NCI-H2227 (cell line): ENCODE data around the gene ALDH3A1.

ENCODE experiments used
- DNase-seq: peaks from one replicate; lab custom pipeline; 2025; ENCODE audit not compliant: unreplicated experiment; lab: John Stamatoyannopoulos, UW

Gene ALDH3A1

DNA sequence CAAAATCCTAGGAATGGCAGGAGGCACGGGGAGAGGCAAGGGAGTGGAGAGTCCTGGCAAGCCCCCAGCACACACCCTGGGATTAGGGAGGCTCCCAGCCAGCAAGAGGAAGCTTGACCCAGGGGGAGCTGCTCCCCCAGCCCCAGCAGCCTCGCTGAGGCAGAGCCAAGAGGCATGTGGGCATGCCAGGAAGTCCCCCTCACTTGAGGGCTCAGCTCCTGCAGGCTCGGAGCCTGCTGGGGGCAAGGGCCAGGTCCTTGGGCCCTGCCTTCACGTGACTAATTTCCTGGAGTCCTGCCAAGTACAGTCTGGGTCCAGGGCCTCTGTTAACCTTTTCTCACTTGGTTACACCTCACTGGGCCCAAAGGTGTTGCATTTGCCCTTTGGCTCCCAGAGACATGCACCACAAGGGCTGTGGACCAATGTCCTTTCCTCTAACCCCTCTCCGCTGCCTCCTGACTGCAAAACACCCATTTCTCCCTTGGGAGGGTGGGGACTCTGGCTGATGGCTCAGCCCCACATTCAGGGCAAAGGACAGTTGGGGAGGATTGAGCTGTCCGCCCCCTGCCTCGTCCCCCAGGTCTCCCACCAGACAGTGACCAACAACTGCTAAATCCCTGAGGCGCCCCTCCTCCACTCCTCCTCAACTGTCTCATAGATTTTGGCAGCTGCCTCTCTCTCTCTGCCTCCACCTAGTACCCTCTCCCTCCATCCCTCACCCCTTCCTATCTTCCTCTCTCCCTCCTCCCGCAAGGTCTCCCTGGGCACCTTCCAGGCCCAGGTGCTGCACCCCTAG lies 27.3 kb downstream of the ALDH3A1 start:
- DNase-seq = no peak

DNA sequence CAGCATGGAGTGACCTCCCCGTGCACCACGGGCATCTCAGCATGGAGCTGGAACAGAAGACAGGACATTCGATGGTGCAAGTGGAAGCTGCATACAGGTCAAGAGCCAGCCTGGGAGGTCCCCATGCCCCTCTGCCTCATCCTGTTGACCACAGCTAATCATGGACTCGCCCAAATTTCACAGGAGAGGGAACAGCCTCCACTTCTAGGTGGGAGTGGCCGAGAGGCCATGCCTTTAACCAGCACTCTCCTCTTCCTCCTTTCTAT lies 28.0 kb downstream of the ALDH3A1 start:
- DNase-seq = no peak

DNA sequence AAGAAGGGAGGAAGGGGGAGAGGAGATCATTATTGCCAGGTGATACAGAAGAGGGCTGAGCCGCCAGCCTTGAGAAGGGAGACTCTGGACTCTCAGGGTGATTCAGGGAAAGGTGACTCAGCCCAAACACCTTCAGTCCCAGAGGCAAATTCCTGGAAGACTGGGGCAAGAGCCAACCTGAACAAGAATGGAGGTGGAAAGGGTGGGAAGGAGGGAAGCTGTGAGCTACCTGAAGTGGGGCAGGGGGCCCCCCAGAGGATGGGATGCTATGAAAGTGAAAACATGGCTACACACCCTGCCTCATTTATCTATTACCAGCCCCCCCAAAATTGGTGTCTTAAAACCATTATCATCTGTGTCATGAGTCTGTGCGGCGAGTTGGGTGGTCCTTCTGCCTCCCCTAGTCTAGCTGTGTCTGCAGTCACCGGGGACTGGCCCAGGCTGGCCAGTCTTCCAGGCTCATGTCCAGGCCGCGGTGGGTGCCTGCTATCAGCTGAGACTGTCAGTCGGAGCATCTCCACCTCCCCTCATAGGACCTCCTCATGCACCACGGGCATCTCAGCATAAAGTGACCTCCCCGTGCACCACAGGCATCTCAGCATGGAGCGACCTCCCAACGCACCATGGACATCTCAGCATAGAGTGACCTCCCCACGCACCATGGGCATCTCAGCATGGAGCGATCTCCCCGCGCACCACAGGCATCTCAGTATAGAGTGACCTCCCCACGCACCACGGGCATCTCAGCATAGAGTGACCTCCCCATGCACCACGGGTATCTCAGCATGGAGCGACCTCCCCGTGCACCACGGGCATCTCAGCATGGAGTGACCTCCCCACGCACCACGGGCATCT lies 28.5 kb downstream of the ALDH3A1 start:
- no peak for DNase-seq

DNA sequence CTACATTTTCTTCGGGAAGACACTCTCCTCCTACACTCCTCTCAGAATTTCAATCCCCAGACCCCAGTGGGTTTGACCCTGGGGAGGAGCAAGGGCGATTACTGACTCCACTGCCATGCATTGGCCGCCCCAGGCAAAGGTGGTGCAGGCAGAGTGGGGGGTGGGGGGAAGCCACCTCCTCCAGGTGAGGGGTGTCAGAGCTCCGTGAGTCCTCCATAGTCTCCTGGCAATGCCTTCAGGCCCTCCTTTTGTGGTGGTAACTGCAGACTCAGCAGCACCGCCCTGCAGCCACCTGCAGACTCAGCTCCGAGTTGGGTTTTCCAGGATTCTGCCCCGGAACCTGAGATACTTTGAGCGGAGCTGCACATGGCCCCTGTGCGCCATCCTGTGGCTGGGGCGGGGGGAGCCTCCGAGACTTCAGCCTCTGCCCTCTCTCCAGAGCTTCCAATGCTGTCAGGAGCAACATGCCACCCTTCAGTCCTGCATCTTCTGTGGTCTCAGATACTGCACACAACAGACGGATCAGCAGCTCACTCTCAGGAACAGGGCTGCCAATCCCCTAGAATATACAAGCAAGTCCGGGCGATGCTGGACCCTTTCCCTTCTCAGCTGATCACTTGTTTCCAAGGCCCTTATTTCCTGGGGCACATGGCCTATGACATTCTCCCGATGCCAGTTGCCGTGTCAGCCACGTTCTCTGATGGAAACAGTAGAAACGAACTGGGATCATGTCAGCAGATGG lies 29.3 kb downstream of the ALDH3A1 start:
- no peak for DNase-seq

DNA sequence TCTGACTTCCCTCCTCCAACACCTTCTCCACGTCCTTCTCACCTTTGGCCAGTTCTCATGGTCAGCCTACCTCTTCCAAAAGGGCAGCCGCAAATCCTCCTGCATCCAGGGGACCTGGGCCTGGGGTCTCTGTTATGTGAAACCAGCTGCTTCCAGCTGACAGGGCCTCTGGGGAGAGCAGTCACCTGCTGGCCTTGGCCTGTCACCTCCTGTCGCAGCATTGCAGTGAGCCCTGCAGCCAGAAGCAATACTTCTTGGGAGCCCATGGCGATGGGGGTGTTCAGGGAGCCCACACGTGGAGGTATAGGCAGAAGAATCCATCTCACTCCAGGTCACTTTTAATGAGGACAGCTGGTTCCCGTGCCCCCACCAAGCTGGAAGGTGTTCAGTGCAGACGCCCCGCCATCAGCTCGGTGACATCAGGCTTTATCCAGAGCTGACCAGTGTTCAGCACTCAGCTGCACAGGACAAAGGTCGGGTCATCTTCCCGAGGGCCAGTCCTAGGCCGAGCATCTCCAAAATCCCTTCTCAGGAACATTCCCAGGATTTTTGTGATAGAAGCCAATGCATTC lies 30.0 kb downstream of the ALDH3A1 start:
- no peak for DNase-seq

DNA sequence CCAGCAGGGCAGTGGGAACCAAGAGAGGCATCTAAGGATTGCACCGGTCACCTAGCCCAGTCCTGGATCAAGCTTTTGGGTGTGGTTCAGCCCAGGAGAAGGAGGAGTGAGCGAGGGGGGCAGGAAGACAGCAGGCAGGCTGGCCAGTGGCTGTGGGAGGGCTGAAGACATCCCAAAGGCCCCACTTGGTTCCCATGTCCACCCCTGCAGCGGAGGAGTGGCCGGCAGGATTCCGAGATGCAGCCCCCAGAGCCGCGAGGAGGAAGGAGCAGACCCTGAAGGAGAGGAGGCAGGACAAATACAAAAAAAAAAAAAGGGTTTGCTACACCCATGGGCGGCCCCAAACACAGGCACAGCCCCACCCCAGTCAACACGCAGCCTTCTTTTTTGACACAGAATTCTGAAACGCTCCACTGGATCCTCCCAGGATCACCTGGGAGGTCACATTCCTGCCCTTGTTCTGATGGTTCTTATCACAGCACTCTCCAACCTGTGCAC lies 30.6 kb downstream of the ALDH3A1 start:
- no peak for DNase-seq

DNA sequence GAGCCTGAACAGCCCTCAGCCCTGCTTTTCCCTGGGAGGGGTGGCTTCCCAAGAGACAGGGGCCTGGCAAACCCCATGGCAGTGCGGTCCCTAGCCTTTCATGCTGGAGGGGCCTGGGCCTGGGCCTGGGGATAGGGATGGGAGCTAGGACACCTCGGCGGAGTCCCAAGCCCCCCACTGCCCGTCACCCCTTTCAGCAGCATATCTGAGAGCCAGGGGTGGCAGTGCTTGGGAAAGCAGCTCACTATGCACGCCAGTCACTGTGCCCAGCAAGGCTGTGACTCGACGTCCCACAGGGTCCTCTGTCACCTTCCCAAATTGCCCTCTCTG lies 31.1 kb downstream of the ALDH3A1 start:
- DNase-seq = no peak

DNA sequence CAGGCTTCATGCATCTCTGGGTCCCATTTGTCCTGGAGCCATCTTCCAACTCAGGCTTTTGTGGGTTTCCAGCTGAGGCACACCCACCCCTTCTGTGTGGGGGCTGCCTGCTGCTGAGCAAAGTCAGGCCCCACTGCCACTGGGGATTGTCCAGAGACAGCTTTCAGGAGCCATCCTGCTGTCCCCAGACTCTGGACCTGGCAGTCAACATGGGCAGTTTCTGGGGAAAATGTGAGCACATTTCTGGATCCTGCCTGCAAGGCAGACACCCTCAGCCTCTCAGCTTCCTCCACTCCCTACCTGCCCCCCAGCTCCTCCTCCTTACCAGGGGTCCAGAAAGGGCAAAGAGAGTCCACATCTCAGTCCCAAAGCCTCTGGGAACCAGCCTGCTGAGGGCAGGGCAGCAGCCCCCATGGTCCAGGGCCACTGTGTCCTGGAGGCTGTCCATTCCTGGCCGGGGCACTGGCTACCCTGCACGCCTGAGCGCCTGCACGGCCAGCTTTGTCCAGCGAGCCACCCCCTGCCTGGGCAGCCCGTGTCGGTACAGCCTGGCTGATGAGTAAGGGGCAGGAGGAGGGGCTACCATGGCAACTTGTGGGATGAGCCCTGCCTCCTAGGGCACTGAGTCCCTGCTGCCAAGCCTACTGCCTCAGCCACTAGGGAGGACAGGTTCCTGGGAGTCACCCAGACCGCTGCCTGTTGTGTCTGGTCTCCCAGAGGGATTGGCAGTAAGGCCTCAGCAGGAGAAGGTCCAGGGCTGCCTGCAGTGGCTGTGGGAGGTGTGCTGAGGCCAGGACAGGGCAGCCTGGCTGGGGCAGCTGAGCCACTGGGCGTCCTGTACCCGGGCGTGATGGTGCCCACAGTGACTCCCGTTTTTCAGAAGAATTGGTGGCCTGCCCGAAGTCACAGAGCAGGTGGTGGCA lies 31.7 kb downstream of the ALDH3A1 start, which contains the start of gene SLC47A2:
TSS of gene SLC47A2 (minus strand) at position 477 of the 923 bp plus-strand sequence. CDS start at position 448, 29 bp downstream.
- no peak for DNase-seq

DNA sequence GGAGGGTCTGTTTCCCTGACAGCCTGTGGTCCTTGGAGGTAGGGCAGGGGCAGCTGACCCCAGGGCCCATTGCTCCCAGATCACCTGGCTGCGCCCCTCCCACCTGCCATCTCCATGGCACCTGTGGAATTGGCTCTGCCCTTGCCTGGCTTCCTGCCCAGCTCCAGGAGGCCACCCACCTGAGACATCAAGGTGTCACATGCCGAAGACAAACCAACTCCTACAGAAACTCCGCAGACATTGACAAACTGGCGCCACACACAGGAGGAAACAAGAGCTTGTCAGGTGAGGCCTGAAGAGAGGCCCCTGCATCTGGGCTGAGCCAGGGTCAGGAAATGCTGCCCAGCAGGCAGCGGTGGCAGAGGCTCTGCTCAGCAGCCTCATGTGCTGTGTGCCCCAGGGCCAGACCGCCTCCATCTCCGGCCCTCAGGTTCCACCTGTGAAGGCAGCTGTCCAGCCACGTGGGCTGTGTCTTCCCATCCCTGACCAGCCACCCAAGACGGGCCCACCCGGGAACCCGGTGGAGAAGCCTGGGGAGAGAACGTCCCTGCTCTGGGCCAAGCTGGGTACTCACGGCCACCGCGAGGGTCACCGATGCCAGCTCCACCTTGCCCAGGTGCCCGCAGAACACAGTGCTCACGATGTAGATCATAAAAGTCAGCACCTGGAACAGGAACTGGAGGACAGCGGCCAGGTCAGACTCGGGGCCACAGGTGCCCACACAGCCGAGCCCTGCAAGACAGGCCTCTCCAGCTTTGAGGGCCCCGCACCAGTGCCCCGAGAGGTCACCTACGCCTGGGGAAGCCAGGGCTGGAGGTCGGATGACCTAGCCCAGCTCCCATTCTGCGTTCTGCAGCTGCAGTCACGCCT lies 33.3 kb downstream of the ALDH3A1 start:
- DNase-seq = no peak

DNA sequence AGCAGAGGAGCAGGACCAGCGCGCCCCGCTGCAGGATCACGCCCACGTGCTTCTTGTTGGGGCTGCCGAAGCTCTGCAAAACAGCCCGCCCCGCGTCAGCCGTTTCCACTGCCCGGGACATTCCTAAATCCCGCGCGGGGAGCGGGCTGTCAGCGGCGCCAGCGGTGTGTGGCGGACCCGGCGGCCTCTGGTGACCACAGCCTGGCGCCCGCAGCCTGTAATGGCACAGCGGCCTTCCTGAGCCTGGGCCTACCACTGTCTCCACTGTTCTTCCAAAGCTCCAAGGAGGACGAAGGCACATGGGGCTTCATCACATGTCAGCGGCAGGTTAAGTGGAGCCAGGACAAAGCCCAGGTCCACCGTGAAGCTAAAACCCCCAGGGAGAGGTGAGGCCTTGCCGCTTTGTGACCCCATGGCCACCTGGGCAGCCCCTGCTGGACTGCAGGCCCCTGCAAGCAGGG lies 34.2 kb downstream of the ALDH3A1 start:
- DNase-seq = no peak

DNA sequence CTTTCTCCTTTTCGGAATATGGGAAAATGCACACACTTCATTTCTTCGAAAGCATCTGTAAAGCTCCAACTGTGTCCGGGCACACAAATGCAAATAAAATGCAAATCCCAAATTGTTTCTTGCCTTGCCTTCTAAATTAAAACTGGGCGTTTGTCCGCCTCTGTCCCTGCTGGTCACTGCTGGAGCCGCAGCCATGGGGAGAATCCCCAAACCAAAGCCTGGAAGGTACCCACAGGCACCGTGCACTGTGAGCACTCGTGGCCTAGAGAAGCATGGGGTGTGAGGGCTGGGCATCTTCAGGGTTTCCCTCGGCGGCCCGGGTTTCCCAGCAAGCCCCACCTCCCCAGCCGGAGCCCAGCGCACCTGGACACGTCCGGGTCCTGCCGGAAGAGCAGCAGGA lies 34.6 kb downstream of the ALDH3A1 start:
- DNase-seq = no peak

DNA sequence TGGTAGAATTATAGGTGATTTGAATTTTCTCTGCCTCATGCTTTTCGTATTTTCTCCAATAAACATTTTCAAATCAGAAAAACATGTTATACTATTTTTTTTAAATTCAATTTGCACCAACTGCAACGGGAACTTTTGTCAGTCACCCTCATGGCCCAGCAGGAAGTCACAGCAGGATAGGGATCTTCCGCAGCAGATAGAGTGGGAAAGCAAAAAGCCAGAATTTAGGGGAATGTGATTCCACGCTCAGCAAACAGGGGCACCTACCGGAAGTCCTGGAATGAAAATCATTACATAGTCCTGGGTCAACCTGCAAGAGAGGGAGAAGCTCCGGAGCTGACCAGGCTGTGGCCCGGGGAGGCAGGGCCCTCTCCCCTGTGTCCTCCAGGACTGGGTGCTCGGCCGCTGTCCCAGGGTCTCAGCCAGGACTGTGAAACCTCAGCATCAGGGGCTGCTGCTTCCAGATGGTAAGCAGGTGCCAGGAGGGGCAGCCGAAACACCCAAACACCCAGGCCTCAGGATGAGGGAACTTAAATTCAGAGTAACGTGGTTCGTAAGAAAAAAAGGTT lies 35.6 kb downstream of the ALDH3A1 start:
- DNase-seq = no peak

DNA sequence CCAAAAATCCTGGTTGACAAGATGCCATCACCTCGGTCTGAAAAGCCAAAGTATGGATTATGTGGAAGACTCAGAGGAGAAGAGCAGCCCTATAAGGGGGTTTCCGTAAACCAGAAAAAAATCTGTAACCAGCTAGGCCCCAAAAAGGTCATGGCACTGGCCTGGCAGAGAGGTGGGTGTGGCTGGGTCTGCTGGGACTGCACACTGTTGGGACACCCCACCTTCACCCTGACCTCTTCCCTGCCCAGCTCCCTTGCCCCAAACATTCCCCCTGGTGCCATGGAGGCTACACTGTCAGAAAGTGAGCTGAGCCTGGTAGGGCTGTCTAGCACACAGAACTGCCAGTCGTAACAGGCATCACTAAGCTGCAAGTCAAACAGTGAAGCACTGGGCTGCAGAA lies 38.3 kb downstream of the ALDH3A1 start:
- DNase-seq = no peak

DNA sequence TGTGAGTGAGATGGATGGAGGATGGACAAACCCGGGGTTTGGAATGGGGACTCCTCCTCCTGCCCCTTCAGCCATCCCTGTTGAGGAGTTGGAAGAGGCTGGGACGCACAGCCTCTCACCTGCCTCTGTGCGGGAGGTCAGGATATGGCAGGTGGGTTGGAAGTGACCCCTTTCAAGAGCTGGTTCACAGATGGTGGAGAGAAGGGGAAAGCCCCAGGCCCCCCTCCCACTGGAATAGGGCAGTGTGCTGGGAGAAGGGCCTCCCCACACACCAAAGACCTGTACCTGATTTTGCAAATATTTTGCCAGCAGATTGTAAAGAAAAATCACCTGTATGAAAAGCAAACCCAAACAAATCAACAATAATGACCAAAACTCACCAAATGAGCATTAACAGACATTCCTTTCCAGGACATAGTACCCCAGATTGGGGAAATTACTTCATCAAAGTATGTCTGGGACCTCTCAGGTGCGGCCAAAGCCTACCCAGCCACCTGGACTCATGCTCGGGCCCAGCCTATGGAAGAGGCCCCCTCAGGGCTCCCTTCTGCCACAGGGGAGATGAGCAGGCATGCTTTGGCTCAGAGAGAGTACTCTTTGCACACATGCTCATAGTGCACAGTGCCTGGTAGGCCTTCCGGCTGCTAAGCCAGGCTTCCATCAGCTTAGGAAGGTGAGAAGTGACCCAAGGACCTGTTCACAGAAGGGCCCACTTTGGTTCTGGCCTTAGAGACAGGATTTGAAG lies 39.5 kb downstream of the ALDH3A1 start:
- DNase-seq = no peak

DNA sequence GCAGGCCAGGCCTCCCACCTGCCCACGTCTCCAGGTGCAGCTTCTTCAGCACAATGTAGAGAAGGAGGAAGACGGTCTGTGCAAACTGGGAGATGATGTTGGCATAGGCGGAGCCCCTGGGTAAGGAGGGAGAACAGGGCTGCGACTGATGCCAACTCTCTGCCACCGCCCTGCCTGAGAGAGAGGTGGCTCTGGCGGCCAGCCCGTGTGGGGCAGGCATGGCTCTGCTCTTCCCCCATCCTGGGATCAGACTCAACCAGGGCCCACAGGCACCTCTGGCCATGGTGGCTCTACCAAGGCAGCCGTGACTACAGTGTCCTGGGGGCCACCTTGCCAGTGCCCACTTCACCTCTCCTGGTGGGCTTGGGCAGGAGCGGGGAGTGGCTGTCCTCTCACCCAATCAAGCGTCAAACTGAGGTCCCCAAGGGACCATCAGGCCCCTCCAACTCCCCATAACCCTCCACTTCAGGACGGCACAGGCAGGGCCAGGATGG lies 40.3 kb downstream of the ALDH3A1 start:
- no peak for DNase-seq

DNA sequence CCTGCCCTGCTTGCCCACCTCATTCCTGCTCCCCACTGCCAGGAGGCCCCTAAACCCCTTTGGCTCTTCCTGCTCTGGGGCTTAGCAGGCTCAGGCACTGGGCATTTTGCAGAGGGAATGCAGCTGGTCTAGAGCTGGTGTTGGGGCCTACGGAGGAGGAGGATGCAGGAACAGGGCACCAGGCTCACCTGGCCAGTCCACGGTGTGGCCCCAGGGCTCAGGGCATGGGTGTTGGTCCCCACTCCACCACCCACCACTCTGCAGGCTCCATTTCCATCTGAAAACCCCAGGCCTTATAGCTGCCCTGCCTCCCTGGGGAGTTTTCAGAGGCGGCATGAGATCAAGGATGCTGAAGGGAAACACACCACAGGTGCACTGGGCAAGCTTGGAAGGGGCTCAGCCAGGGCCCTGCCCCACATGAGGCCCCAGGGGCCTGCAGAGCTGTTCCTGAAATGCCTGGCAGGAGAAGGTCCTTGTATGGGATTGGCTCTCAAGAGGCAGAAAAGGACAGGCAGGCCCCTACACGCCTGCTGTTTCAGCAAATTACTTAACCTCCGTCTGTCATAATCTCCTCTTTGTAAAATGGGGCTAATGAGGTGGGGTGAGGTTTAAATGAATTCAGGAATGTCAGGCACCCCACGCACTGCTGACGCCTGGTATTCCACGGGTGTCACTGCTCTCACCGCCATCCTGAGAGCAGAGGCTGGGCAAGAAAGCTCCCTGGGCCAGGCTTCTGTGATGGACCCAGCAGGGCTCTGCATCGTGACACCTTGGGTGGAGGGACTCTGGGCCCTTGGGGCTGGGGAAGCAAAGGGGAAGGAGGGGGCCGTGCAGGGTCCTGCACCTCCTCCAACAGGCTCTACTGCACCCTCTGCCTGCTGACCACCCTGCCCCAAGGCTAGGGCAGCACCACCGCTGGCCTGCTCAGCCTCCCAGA lies 41.0 kb downstream of the ALDH3A1 start:
- DNase-seq = no peak
